H1 (cell line): Measurements from ENCODE around the gene PPOX. TPM values are rescaled to one million over a fixed set of nuclear protein-coding genes. Genes with fewer than 3 reads are reported as not detected.
A peak's percentile ranks its signal among the peaks of the same experiment; 100 is the strongest.

Experiments
- CTCF ChIA-PET: fragments of 300-600 bp; sonication (Branson Sonifier 250); formaldehyde crosslinking; loops from one replicate; lab custom pipeline; 2021; ENCODE audit not compliant: partially characterized antibody; lab: Charles Lee
- POLR2A ChIA-PET: fragments of 300-600 bp; sonication (Branson Sonifier 250); formaldehyde crosslinking; loops from one replicate; lab custom pipeline; 2021; ENCODE audit warnings: inconsistent platforms; ENCODE audit not compliant: partially characterized antibody; lab: Charles Lee
- DNase-seq, 2 experiments: peaks; one replicate each; pipeline versions ENCODE4 v3.0.0 to v3.0.0-alpha.2; 2010 to 2022; ENCODE audit warnings: low spot score in 2 of 2, low read depth in 1 of 2, mixed read lengths in 1 of 2
- FAIRE-seq: peaks from 2 replicates; lab custom pipeline; 2011; peaks lifted over from hg19 to GRCh38; lab: Jason Lieb, UNC
- H2AFZ ChIP-seq: 2 replicates; pipeline ENCODE4 v1.8.1; 2012; ENCODE audit warnings: low read length, inconsistent platforms
- H2AK5ac ChIP-seq: 2 replicates; pipeline ENCODE4 v1.6.1; 2013; ENCODE audit warnings: low read depth, low read length
- H2BK120ac ChIP-seq: replicated peaks from 2 replicates; pipeline ENCODE3; 2013; ENCODE audit warnings: low read depth, low read length, inconsistent platforms
- H2BK12ac ChIP-seq: 2 replicates; pipeline ENCODE4 v1.6.1; 2013; ENCODE audit warnings: low read depth, low read length
- H2BK15ac ChIP-seq: 2 replicates; pipeline ENCODE4 v1.6.1; 2013; ENCODE audit warnings: low read length
- H2BK20ac ChIP-seq: 2 replicates; pipeline ENCODE4 v1.6.1; 2013; ENCODE audit warnings: low read length
- H2BK5ac ChIP-seq: 2 replicates; pipeline ENCODE4 v1.6.1; 2013; ENCODE audit warnings: low read depth, low read length
- H3K14ac ChIP-seq: 2 replicates; pipeline ENCODE4 v1.6.1; 2013; ENCODE audit warnings: inconsistent platforms; ENCODE audit not compliant: insufficient read length
- H3K18ac ChIP-seq: 2 replicates; pipeline ENCODE4 v1.6.1; 2013; ENCODE audit warnings: low read length; ENCODE audit errors: extremely low read depth
- H3K23ac ChIP-seq: 2 replicates; pipeline ENCODE4 v1.6.1; 2013; ENCODE audit warnings: inconsistent platforms; ENCODE audit not compliant: insufficient read length
- H3K23me2 ChIP-seq: 2 replicates; pipeline ENCODE4 v1.6.1; 2013; ENCODE audit warnings: low read depth, low read length
- H3K27ac ChIP-seq: 2 replicates; pipeline ENCODE4 v1.6.1; 2011; ENCODE audit warnings: low read depth, low read length, inconsistent platforms
- H3K27me3 ChIP-seq, 4 experiments: replicated peaks in 1 of 4; 1 replicate in 1 of 4; 2 replicates in 3 of 4; pipeline versions ENCODE4 v1.6.1 to v1.8.1; 2011 to 2013; ENCODE audit warnings: low read length in 3 of 4, mild to moderate bottlenecking in 3 of 4, inconsistent platforms in 2 of 4, mixed read lengths in 2 of 4, moderate library complexity in 1 of 4; ENCODE audit not compliant: control insufficient read depth in 3 of 4, insufficient read depth in 3 of 4; ENCODE audit errors: extremely low read depth in 1 of 4
- H3K36me3 ChIP-seq, 4 experiments: 2 replicates each; pipeline versions ENCODE4 v1.6.1 to v1.8.1; 2011 to 2013; ENCODE audit warnings: mild to moderate bottlenecking in 4 of 4, low read length in 3 of 4, moderate library complexity in 2 of 4, control low read depth in 1 of 4, inconsistent platforms in 1 of 4; ENCODE audit not compliant: insufficient read depth in 4 of 4, control insufficient read depth in 2 of 4
- H3K4ac ChIP-seq: replicated peaks from 2 replicates; pipeline ENCODE3; 2013; ENCODE audit warnings: low read length, low read depth, mixed read lengths, inconsistent platforms; ENCODE audit not compliant: insufficient read length
- H3K4me1 ChIP-seq, 4 experiments: replicated peaks in 1 of 4; 1 replicate in 1 of 4; 2 replicates in 3 of 4; pipeline versions ENCODE4 v1.6.1 to v1.8.1; 2011 to 2013; ENCODE audit warnings: low read length in 3 of 4, inconsistent platforms in 2 of 4, mixed read lengths in 1 of 4; ENCODE audit not compliant: insufficient read depth in 4 of 4, control insufficient read depth in 3 of 4
- H3K4me2 ChIP-seq, 2 experiments: 2 replicates each; pipeline versions ENCODE4 v1.6.1 to v1.8.1; 2011 to 2013; ENCODE audit warnings: low read depth in 2 of 2, low read length in 2 of 2, control low read depth in 1 of 2, inconsistent platforms in 1 of 2, mild to moderate bottlenecking in 1 of 2; ENCODE audit not compliant: insufficient read depth in 1 of 2
- H3K4me3 ChIP-seq, 4 experiments: fragments of 200-600, 300-600 bp in 1 of 4; sonication (generic), shearing (Covaris generic), sonication (Bioruptor Twin) in 1 of 4; 2 replicates each; pipeline versions ENCODE4 v1.5.1 to v1.8.1; 2011 to 2016; ENCODE audit warnings: low read length in 4 of 4, low read depth in 3 of 4, control low read depth in 2 of 4, inconsistent platforms in 2 of 4, mild to moderate bottlenecking in 2 of 4, mixed read lengths in 1 of 4, moderate library complexity in 1 of 4; ENCODE audit not compliant: insufficient read depth in 2 of 4; ENCODE audit errors: extremely low read depth in 1 of 4
- H3K56ac ChIP-seq: replicated peaks from 2 replicates; pipeline ENCODE3; 2013; ENCODE audit warnings: low read depth, mild to moderate bottlenecking, mixed read lengths, low read length, inconsistent platforms; ENCODE audit not compliant: insufficient read length
- H3K79me1 ChIP-seq: 2 replicates; pipeline ENCODE4 v1.6.1; 2013; ENCODE audit warnings: low read depth, low read length, control low read depth
- H3K79me2 ChIP-seq, 2 experiments: 2 replicates each; pipeline versions ENCODE4 v1.6.1 to v1.8.1; 2012 to 2013; ENCODE audit warnings: low read length in 2 of 2, mild to moderate bottlenecking in 2 of 2, inconsistent platforms in 1 of 2; ENCODE audit not compliant: insufficient read depth in 2 of 2, control insufficient read depth in 1 of 2
- H3K9ac ChIP-seq, 4 experiments: replicated peaks in 1 of 4; 1 replicate in 1 of 4; 2 replicates in 3 of 4; pipeline versions ENCODE4 v1.6.1 to v1.8.1; 2011 to 2013; ENCODE audit warnings: low read depth in 3 of 4, low read length in 3 of 4, control low read depth in 2 of 4, mild to moderate bottlenecking in 2 of 4, moderate library complexity in 2 of 4, inconsistent platforms in 1 of 4; ENCODE audit errors: extremely low read depth in 1 of 4
- H3K9me3 ChIP-seq, 2 experiments: 2 replicates each; pipeline versions ENCODE4 v1.6.1 to v1.8.1; 2012 to 2013; ENCODE audit warnings: mild to moderate bottlenecking in 2 of 2, moderate library complexity in 2 of 2, control low read depth in 1 of 2, inconsistent platforms in 1 of 2, low read depth in 1 of 2, low read length in 1 of 2, mixed read lengths in 1 of 2; ENCODE audit not compliant: insufficient read depth in 2 of 2
- H4K20me1 ChIP-seq, 2 experiments: replicated peaks in 1 of 2; 2 replicates each; pipeline versions ENCODE3 to v1.8.1; 2011 to 2013; ENCODE audit warnings: inconsistent platforms in 2 of 2, low read length in 2 of 2, mild to moderate bottlenecking in 1 of 2; ENCODE audit not compliant: insufficient read depth in 2 of 2, control insufficient read depth in 1 of 2
- H4K5ac ChIP-seq: 2 replicates; pipeline ENCODE4 v1.6.1; 2013; ENCODE audit warnings: low read length, low read depth, mixed read lengths, inconsistent platforms; ENCODE audit not compliant: insufficient read length
- H4K8ac ChIP-seq: 2 replicates; pipeline ENCODE4 v1.8.0; 2013; ENCODE audit warnings: mild to moderate bottlenecking, moderate library complexity, low read length, inconsistent platforms; ENCODE audit not compliant: insufficient read depth; ENCODE audit errors: extremely low read depth
- H4K91ac ChIP-seq: replicated peaks from 2 replicates; pipeline ENCODE3; 2013; ENCODE audit warnings: low read length, mixed read lengths, inconsistent platforms; ENCODE audit not compliant: insufficient read length
- ASH2L ChIP-seq: fragments of 200-600, 300-600 bp; sonication (generic); IDR thresholded peaks from one replicate; pipeline ENCODE4 v1.7.1; 2017; ENCODE audit warnings: low read length
- BACH1 ChIP-seq: IDR thresholded peaks from 2 replicates; pipeline ENCODE4 v1.6.1; 2012; ENCODE audit warnings: low read length, improper control_type of control experiment
- E2F6 ChIP-seq: IDR thresholded peaks from 2 replicates; pipeline ENCODE4 v1.6.1; 2012; ENCODE audit warnings: inconsistent platforms
- EZH2 ChIP-seq: fragments of 200-600 bp; sonication (generic); IDR thresholded peaks from 2 replicates; pipeline ENCODE4 v1.7.1; 2012; ENCODE audit warnings: low read depth, mild to moderate bottlenecking, moderate library complexity, low read length, inconsistent platforms; ENCODE audit not compliant: severe bottlenecking
- NRF1 ChIP-seq: IDR thresholded peaks from 2 replicates; pipeline ENCODE4 v1.6.1; 2011; ENCODE audit warnings: mild to moderate bottlenecking, low read depth, low read length, improper control_type of control experiment
- PHF8 ChIP-seq: fragments of 200-600 bp; sonication (generic); conservative IDR thresholded peaks from 2 replicates; pipeline ENCODE4 v1.7.1; 2012; ENCODE audit warnings: low read depth, mild to moderate bottlenecking, inconsistent platforms, low read length, moderate library complexity
- POLR2A ChIP-seq, 2 experiments: IDR thresholded peaks; 1 replicate in 1 of 2; 2 replicates in 1 of 2; pipeline ENCODE4 v1.6.1; 2011; ENCODE audit warnings: low read depth in 2 of 2, low read length in 2 of 2, mild to moderate bottlenecking in 2 of 2; ENCODE audit errors: control extremely low read depth in 1 of 2
- POLR2AphosphoS5 ChIP-seq: IDR thresholded peaks from 2 replicates; pipeline ENCODE4 v1.6.1; 2011; ENCODE audit warnings: low read depth, low read length
- SAP30 ChIP-seq: fragments of 300-600 bp; sonication (generic); IDR thresholded peaks from 2 replicates; pipeline ENCODE4 v1.7.1; 2012; ENCODE audit warnings: low read length, moderate library complexity, mild to moderate bottlenecking, inconsistent platforms; ENCODE audit not compliant: insufficient read depth, insufficient replicate concordance
- SP4 ChIP-seq: IDR thresholded peaks from 2 replicates; pipeline ENCODE4 v1.6.1; 2012; ENCODE audit warnings: low read length, inconsistent platforms
- TBP ChIP-seq: IDR thresholded peaks from 2 replicates; pipeline ENCODE4 v1.6.1; 2011; ENCODE audit warnings: low read depth, low read length, improper control_type of control experiment
- WGBS, 2 experiments: shearing (Covaris generic) in 1 of 2; methylation state at CpG; one replicate each; pipeline versions ENCODE4 v1.1.6 to v1.1.7; 2013 to 2015; ENCODE audit warnings: low lambda C conversion rate in 2 of 2, mixed read lengths in 2 of 2, inconsistent platforms in 1 of 2, low coverage in 1 of 2, missing lambda C conversion rate in 1 of 2; ENCODE audit not compliant: insufficient replicate concordance in 2 of 2, insufficient coverage in 1 of 2, insufficient read length in 1 of 2; ENCODE audit errors: extremely low coverage in 1 of 2, missing lambda C conversion rate in 1 of 2; 5-methylcytosine and 5-hydroxymethylcytosine counted together
- polyA plus RNA-seq, 7 experiments: library from polyadenylated mRNA; depleted of rRNA in 3 of 7; stranded (reverse) in 5 of 7; unstranded in 2 of 7; fragments of >200 nt in 5 of 7; fragments of 200-250 nt in 2 of 7; gene quantifications; 1 replicate in 5 of 7; 2 replicates in 1 of 7; 4 replicates in 1 of 7; pipeline versions ENCODE4 v1.2.1 to v1.2.3, GENCODE V29; 2011 to 2013; ENCODE audit warnings: missing spikeins in 2 of 7, mixed read lengths in 2 of 7
- total RNA-seq: library from RNA; stranded (reverse); fragmentation: NEBNext Ultra II Directional; extraction: Animal tissue kit (Norgen Biotek cat#: 25700); gene quantifications from 2 replicates; pipeline ENCODE4 v1.2.1, GENCODE V29; 2021

The PPOX gene
- total and polyA plus RNA-seq, 2 of the 8 experiments (the other 6 are each of a cell fraction or from before 2014, with no cell fraction given) = 39.4 to 40.4 TPM

- Histone ChIP-seq H3K79me1 (peaks cover 9% of the 10 kb centered on the region; the same call in 1 of the 2 replicates), H3K4me1 (peaks cover 23 to 54% (median 48%) of the 10 kb centered on the region in 4 experiments), H2BK15ac (peak overlapping the region; percentile 88; the same call in 1 of the 2 replicates), H3K27me3 (no peaks in the 10 kb centered on the region), H4K8ac (peak overlapping the region; percentile 87; the same call in 1 of the 2 replicates), H2BK20ac (peak overlapping the region; percentile 5), H3K56ac (peak overlapping the region; percentile 0), H2AK5ac (peak overlapping the region; percentile 39), H2BK120ac (peak overlapping the region; percentile 76), H3K4me2 (peak overlapping the region; percentile 75 to 80), H3K27ac (peak overlapping the region; percentile 94), H3K9me3 (no peaks in the 10 kb centered on the region), H4K5ac (peak overlapping the region; percentile 92), H3K9ac (peak overlapping the region in 2 of 4 experiments; percentile 63 to 67; a peak in 4 of 7 replicates), H3K79me2 (peaks cover 0 to 14% of the 10 kb centered on the region in 2 experiments; a peak in 2 of 4 replicates), H2BK12ac (peak overlapping the region; percentile 99), H3K23me2 (peaks cover 13% of the 10 kb centered on the region), H4K20me1 (no peaks in the 10 kb centered on the region), H2BK5ac (peak overlapping the region; percentile 75), H3K14ac (no peak overlapping the region), H3K4me3 (peak overlapping the region in 3 of 4 experiments; percentile 4 to 97 (median 96); a peak in 4 of 8 replicates), H3K23ac (no peak overlapping the region), H3K36me3 (peaks cover 3 to 22% (median 4%) of the 10 kb centered on the region in 4 experiments; a peak in 6 of 8 replicates), H2AFZ (no peak overlapping the region), H3K4ac (peak overlapping the region; percentile 28), H4K91ac (peak overlapping the region; percentile 91), H3K18ac (peak overlapping the region; percentile 100)
- CTCF ChIA-PET = interaction anchor here (0.6 to 17.6 kb wide), 10 partner anchors 10 to 209 kb away, joined by 3 to 427 read pairs (median 4); partner anchors contain the start of genes APOA2, FCER1G, PCP4L1 and PPOX
- WGBS, 2 experiments = 76% methylated on average over 13 of the region's 13 CpGs; no CpG with 5 or more reads in 1 of the 2 experiments
- FAIRE-seq = no peak
- POLR2A ChIA-PET = interaction anchor here (0.6 to 4.6 kb wide), 27 partner anchors 9 to 184 kb away, joined by 3 to 82 read pairs (median 4); partner anchors contain the start of genes APOA2, B4GALT3, DEDD and FCER1G
- DNase-seq = no peak
- TF ChIP-seq ASH2L (no peak), E2F6 (no peak), TBP (peak; percentile 2; the same call in 1 of the 2 replicates), PHF8 (no peak), NRF1 (no peak), SAP30 (no peak), BACH1 (no peak), POLR2A (IDR thresholded peaks at IDR 0.05; ENCODE audit: control extremely low read depth in 1 of 2, low read depth in 2 of 2, low read length in 2 of 2) (peak in 1 of 2 experiments; percentile 14; a peak in 1 of 3 replicates), POLR2AphosphoS5 (no peak), EZH2 (no peak), SP4 (no peak)
These were observed 35.0 kb downstream of the PPOX start for GRCh38 chr1:161200992-161201835.
